Right hindlimb (tissue), 1 donor: ENCODE results near the gene SYK.
"Not testable (repeated sequence)": the region's sequence is repeated elsewhere in the genome, so short reads cannot be mapped to it uniquely, and the experiment has no call there.

Experiments used
- DNase-seq: peaks from one replicate; pipeline ENCODE4 v3.0.0-alpha.2; 2018

The SYK gene

DNA sequence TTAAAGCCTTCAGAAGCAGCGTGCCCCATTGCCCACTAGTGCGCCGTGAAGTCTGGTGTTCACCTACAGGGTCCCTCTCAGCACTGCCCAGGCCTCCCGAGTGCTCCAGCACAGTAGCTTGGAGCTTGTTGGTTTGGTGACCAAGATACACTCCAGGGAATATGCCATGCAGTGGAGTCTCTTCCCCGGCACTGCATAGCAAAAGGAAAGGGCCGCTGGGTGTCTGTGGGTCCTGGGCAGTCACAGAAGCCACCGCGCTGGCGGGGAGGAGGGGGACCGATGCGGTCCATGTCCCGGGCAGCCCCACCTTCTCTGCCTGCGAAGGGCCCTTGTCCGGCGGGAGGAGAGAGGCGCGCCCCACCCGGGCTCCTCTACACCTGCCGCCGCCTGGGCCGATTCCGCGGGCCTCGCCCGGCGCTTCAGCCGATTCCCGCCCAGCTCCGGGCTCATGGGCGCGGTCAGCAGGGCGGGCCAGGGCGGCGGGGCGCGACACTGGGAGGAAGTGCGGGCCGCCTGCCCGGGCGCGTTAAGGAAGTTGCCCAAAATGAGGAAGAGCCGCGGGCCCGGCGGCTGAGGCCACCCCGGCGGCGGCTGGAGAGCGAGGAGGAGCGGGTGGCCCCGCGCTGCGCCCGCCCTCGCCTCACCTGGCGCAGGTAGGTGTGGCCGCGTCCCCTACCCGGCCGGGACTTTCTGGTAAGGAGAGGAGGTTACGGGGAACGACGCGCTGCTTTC, at the start of gene SYK:
TSS of gene SYK (plus strand) at position 579 of the 732 bp plus-strand sequence. CDS start 42,080 bp downstream, outside the sequence.
- DNase-seq: peak; percentile 27

- DNase-seq: peak; percentile 32
These were observed 45.9 kb upstream of the SYK start for GRCh38 chr9:90755514-90756371.

DNA sequence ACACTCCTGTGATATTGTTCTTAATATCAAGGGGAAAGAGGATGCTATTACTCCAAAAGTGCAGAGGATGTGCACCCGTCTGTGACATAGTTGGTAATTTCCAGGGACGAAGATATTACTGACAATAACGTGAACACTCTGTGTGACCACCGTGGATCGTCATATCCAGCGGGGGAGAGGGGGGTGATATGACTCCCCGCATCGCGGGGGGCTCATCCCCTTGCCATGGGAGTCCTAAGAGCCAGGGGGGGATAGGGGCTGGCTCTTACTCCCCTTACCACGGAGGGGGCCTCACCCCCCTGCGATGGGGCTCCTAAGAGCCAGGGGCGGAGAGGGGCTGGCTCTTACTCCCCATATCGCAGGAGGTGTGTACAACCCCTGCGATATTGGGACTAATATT, 41.0 kb upstream of the SYK start:
- DNase-seq: not testable (repeated sequence)

- DNase-seq: no peak
These were observed 34.9 kb upstream of the SYK start for GRCh38 chr9:90766731-90767130.

- no peak for DNase-seq
These were observed 34.0 kb upstream of the SYK start for GRCh38 chr9:90767523-90768100.

DNA sequence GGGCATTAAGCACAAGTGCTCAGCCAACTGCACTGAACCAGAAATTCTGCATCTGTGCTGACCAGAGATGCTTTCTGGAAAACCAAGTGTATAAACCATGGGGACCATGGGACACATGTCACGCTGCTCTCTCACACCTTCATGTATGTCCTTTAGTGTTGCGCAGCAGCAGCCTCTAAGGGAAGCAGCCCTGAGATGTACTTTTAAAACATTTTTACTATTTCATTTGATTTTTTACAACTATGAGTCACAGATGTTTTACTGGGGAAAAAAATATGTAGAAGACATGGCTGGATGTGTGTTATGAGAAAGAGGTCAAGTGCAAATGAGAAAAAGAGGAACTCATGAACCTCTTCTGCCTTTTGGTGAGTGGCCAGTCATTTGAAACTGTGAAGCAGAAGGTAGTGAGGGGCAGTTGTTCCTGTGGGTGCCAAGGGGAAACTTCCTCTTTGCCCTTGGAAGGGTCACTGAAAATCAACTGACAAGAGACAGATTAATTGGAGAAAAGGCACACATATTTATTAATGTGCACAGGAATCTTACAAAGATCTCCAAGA, 31.4 kb upstream of the SYK start:
- no peak for DNase-seq

DNA sequence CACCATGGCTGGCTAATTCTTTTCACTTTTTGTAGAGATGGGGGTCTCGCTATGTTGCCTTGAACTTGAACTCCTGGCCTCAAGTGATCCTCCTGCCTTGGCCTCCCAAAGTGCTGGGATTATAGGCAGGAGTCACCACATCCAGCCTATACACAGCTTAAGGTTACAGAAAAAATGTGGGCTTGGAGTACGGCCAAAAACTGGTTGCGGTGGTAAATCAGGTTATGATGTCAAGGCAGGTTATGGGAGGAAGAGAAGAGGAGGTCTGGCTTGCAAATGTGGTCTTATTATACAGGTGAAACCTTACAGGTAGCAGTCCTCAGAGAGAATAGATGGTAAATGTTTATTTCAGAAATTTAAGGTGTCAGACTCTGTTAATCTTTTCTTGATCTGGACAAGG, 30.7 kb upstream of the SYK start:
- no peak for DNase-seq

DNA sequence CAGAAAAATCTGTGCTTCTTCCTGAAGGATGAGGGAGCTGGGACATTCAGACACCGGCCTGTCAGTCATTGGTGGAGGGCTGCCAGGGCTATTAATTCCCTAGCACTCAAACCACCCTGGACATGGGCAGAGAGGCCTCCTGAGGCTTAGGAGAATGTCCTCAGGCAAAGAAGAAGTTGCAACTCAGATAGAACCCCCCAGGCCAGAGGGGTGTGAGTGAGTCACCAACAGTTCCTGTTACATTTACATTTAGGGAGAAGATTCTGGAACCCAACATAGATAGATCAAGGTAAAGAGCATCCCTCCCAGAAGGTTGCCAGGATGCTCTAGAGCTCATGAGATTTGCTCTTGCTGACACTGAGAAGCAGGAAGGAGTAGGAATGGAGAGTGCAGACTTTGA, 29.2 kb upstream of the SYK start:
- DNase-seq: no peak

GRCh38 chr9:90773617-90774016, 28.0 kb upstream of the SYK start:
- no peak for DNase-seq

GRCh38 chr9:90774071-90774470, 27.5 kb upstream of the SYK start:
- no peak for DNase-seq

- DNase-seq: no peak
These were observed 26.9 kb upstream of the SYK start for GRCh38 chr9:90774682-90775081.

DNA sequence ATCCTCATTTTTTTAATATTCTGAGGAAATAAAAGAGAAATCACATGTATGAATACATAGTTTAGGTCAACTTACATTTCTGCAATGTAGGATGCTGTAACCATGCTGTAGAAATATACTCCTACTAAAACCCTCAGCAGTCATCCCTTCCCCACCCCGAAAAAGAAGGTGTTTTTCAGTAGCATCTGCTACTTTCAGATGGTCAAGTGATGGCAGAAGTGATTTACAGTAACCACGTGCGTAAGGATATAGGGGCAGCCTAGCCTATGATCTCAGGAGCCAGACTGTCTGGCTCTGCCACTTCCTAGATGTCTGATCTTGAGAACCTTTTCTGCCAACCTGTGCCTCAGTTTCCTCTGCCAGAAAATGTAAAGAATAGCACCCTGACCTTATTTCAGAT, 26.0 kb upstream of the SYK start:
- no peak for DNase-seq

DNA sequence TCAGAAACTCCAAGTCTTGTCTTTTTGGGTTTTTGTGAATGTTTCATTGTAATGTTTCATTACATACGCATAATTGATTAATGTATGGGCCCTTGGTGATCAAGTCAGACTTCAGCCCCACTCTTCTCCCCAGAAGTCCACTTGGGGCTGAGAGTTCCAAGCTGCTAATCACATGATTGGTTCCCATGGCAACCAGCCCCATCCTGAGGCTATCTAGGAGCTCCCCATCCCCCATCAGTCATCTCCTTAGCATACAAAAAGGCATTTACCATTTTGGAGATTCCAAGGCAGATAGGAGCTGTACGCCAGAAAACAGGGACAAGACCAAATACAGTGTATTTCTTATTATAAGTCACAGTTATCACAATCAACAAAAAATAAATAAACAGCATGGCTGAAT, 22.9 kb upstream of the SYK start:
- DNase-seq: no peak

DNA sequence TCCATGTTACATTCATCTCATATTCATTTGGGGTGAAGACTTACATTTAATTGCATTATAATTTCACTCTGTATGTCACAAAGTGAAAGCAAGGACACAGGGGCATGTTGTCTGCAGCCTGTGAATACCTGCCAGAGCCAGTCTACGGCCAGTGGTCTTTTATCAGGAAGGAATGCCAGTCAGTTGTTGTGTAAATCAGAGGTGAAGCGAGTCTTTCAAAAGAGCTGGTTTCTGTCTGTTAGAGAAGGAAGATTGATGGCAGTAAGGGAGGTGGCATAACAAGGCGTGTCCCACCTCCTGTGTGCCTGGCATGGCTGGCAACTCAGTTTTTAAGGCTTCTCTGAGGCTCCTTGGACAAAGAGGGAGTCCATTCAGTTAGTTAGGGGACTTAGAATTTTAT, 18.1 kb upstream of the SYK start:
- no peak for DNase-seq

GRCh38 chr9:90783964-90784363, 17.7 kb upstream of the SYK start:
- DNase-seq: no peak

GRCh38 chr9:90787771-90788460, 13.7 kb upstream of the SYK start:
- DNase-seq: no peak

DNA sequence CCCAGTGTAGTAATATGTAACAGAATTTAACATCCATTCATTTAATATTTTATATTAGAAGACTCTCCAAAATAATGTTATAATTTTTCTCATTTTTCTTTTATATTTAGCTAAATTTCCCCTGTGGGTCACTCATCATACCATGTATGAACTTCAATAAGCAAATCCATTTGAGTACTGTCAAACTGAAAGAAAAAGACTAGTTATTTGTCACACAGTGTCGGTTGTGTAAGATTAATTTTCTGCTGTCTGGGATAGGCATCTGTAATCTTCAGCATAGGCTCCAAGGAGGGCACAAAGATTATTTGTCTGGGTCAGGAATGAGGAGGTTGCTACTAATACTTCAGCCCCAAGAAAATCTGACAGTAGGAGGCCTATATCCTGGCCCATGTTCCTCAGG, 13.1 kb upstream of the SYK start:
- not testable (repeated sequence) for DNase-seq

DNA sequence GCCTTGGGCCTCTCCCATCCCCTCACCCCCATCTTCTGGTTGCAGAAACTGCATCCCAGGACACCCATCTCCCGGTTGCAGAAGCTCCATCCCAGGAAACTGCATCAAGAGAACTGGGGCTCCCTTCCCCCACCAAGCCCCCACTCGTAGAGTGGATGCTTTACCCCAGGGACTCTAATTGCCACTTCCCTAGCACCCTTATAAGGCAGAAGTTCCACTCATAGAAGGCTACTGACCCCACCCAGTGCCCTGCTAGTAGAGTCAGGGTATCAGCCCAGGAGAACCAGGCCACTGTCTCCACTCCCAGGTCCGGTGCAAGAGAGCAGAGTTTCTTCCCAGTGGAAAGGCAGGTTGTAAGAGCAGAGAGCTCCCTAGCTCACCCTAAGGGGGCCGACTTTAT, 12.2 kb upstream of the SYK start:
- DNase-seq: no peak

- no peak for DNase-seq
These were observed 11.8 kb upstream of the SYK start for GRCh38 chr9:90789862-90790261.

DNA sequence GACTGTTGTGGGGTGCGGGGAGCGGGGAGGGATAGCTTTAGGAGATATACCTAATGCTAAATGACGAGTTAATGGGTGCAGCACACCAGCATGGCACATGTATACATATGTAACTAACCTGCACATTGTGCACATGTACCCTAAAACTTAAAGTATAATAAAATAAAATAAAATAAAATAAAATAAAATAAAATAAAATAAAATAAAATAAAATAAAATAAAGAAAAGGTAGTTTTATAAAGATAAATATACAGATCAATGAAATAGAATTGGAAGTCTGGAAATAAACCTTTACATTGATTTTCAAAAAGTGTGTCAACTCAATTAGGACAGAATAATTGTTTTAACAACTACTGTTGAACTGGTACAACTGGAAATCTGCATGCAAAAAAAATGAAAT, 8.6 kb upstream of the SYK start:
- not testable (repeated sequence) for DNase-seq

GRCh38 chr9:90793729-90794128, 7.9 kb upstream of the SYK start:
- no peak for DNase-seq

GRCh38 chr9:90795084-90795483, 6.5 kb upstream of the SYK start:
- no peak for DNase-seq

DNA sequence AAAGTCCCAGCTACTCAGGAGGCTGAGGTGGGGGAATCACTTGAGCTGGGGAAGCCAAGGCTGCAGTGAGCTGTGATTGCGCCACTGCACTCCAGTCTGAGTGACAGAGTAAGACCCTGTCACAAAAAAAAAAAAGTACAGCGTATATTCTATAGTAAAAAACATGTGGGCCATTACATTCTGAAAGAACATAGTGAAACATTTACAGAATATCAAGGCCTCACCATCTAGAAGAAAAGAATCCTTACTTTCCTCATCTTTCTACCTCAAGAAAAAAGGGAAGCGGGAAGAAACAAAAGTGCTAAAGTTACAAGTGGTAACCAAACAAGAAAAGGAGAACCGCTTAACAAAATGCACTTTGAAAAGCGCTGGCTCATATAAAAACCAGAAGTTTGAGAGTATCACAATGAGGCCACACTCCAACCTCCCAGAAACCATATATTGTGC, 5.7 kb upstream of the SYK start:
- DNase-seq: no peak
